Breast epithelium (tissue), 4 donors: ENCODE results near the gene METTL25. TPM values are rescaled to one million over a fixed set of nuclear protein-coding genes. Genes with fewer than 3 reads are reported as not detected.

Experiments used
- DNase-seq, 2 donors: peaks; one replicate each; pipeline ENCODE4 v3.0.0-alpha.2; 2019; ENCODE audit warnings: low spot score in 2 of 2
- H3K27ac ChIP-seq, 2 donors: fragments of 200-600 bp; sonication (generic) in 1 of 2; one replicate each; pipeline ENCODE4 v1.5.1; 2016 to 2019; ENCODE audit warnings: mild to moderate bottlenecking in 1 of 2
- H3K27me3 ChIP-seq, 2 donors: fragments of 200-600 bp; sonication (generic) in 1 of 2; one replicate each; pipeline versions ENCODE4 v1.5.1 to v1.6.0; 2017 to 2019; ENCODE audit warnings: control low read depth in 1 of 2, mild to moderate bottlenecking in 1 of 2
- H3K36me3 ChIP-seq: fragments of 200-600 bp; one replicate; pipeline ENCODE4 v1.5.1; 2019
- H3K4me1 ChIP-seq, 2 donors: fragments of 200-600 bp; sonication (generic); one replicate each; pipeline ENCODE4 v1.5.1; 2016 to 2019; ENCODE audit warnings: control low read depth in 1 of 2
- H3K4me3 ChIP-seq, 3 donors: fragments of 200-600 bp; sonication (generic); 1 replicate in 2 of 3; 2 replicates in 1 of 3; pipeline ENCODE4 v1.5.1; 2016 to 2019; ENCODE audit warnings: mild to moderate bottlenecking in 3 of 3, moderate library complexity in 2 of 3
- H3K9me3 ChIP-seq, 2 donors: fragments of 200-600 bp; sonication (generic) in 1 of 2; one replicate each; pipeline ENCODE4 v1.5.1; 2016 to 2019; ENCODE audit warnings: control low read depth in 1 of 2
- CTCF ChIP-seq, 3 donors: fragments of 450-650 bp; IDR thresholded peaks; one replicate each; pipeline ENCODE4 v1.5.1; 2016 to 2017; ENCODE audit warnings: antibody characterized with exemption in 3 of 3, mild to moderate bottlenecking in 3 of 3, moderate library complexity in 3 of 3
- POLR2A ChIP-seq: fragments of 450-650 bp; IDR thresholded peaks from one replicate; pipeline ENCODE4 v1.6.1; 2016; ENCODE audit warnings: antibody characterized with exemption, mild to moderate bottlenecking, moderate library complexity
- POLR2AphosphoS5 ChIP-seq, 3 donors: sonication (generic); formaldehyde crosslinking; IDR thresholded peaks; one replicate each; pipeline ENCODE4 v1.6.1; 2017; ENCODE audit warnings: antibody characterized with exemption in 3 of 3
- intact Hi-C: fragments of 100-400 bp; cut with DNase I; formaldehyde crosslinking; loops from one replicate; pipeline ENCODE4 v1.15.1; 2023; ENCODE audit warnings: low total_unique reads
- total RNA-seq, 3 donors: library from RNA; depleted of rRNA; stranded (reverse); fragments of >200 nt; gene quantifications; one replicate each; pipeline ENCODE4 v1.1.0, GENCODE V29; 2016

Gene METTL25
- total RNA-seq, 3 donors from 2014 or later: 10.4 to 38.9 (median 25.9) TPM

- Histone ChIP-seq H3K27ac (no peak overlapping the region), H3K27me3 (no peaks in the 10 kb centered on the region), H3K9me3 (no peaks in the 10 kb centered on the region), H3K4me1 (no peaks in the 10 kb centered on the region), H3K36me3 (peaks cover 7% of the 10 kb centered on the region), H3K4me3 (no peak overlapping the region)
- TF ChIP-seq CTCF (IDR thresholded peaks at IDR 0.05) (no peak), POLR2AphosphoS5 (IDR thresholded peaks at IDR 0.05) (no peak), POLR2A (no peak)
- no peak for DNase-seq
- intact Hi-C loops: no loop called here
Observed at GRCh38 chr12:82411546-82412230, 53.4 kb downstream of the METTL25 start.

- TF ChIP-seq POLR2AphosphoS5 (IDR thresholded peaks at IDR 0.05) (no peak), CTCF (IDR thresholded peaks at IDR 0.05) (no peak), POLR2A (no peak)
- no peak overlapping the region for H3K4me3 ChIP-seq
- DNase-seq: no peak
Observed at GRCh38 chr12:82412246-82412645, 53.9 kb downstream of the METTL25 start.

GRCh38 chr12:82414044-82414443, 55.7 kb downstream of the METTL25 start:
- H3K27me3 ChIP-seq: no peaks in the 10 kb centered on the region
- TF ChIP-seq POLR2AphosphoS5 (IDR thresholded peaks at IDR 0.05) (no peak), POLR2A (no peak), CTCF (IDR thresholded peaks at IDR 0.05) (no peak)
- H3K4me1 ChIP-seq: no peaks in the 10 kb centered on the region
- no peak overlapping the region for H3K4me3 ChIP-seq
- no peak overlapping the region for H3K27ac ChIP-seq
- no peak for DNase-seq
- intact Hi-C loops: no loop called here
- peaks cover 7% of the 10 kb centered on the region for H3K36me3 ChIP-seq
- no peaks in the 10 kb centered on the region for H3K9me3 ChIP-seq

More at GRCh38 chr12:82412246-82412645, 53.9 kb downstream of the METTL25 start:
- Histone ChIP-seq H3K36me3 (peaks cover 7% of the 10 kb centered on the region), H3K9me3 (no peaks in the 10 kb centered on the region), H3K4me1 (no peaks in the 10 kb centered on the region), H3K27me3 (no peaks in the 10 kb centered on the region), H3K27ac (no peak overlapping the region)
- intact Hi-C loops: no loop called here

GRCh38 chr12:82414926-82415325, 56.6 kb downstream of the METTL25 start:
- TF ChIP-seq POLR2AphosphoS5 (IDR thresholded peaks at IDR 0.05) (no peak), CTCF (IDR thresholded peaks at IDR 0.05) (no peak), POLR2A (no peak)
- Histone ChIP-seq H3K4me1 (no peaks in the 10 kb centered on the region), H3K27me3 (no peaks in the 10 kb centered on the region), H3K9me3 (no peaks in the 10 kb centered on the region), H3K27ac (no peak overlapping the region), H3K36me3 (peaks cover 7% of the 10 kb centered on the region), H3K4me3 (no peak overlapping the region)
- intact Hi-C loops: no loop called here
- no peak for DNase-seq

- no peak overlapping the region for H3K27ac ChIP-seq
- no peak overlapping the region for H3K4me3 ChIP-seq
- H3K27me3 ChIP-seq: no peaks in the 10 kb centered on the region
- H3K4me1 ChIP-seq: no peaks in the 10 kb centered on the region
- no peaks in the 10 kb centered on the region for H3K9me3 ChIP-seq
- DNase-seq: no peak
- peaks cover 7% of the 10 kb centered on the region for H3K36me3 ChIP-seq
- intact Hi-C loops: no loop called here
- TF ChIP-seq POLR2AphosphoS5 (IDR thresholded peaks at IDR 0.05): no peak
Observed at GRCh38 chr12:82415402-82415801, 57.1 kb downstream of the METTL25 start.
